Naive B cell (primary cell): Measurements from ENCODE around the gene MAEA. TPM values are rescaled to one million over a fixed set of nuclear protein-coding genes. Genes with fewer than 3 reads are reported as not detected.
A peak's percentile ranks its signal among the peaks of the same experiment; 100 is the strongest.
"Not testable (repeated sequence)": the region's sequence is repeated elsewhere in the genome, so short reads cannot be mapped to it uniquely, and the experiment has no call there.

Source experiments
- ATAC-seq, 2 donors: fragments of 150-1000 bp; cut with Tn5 transposase; 2 replicates each; pipeline ENCODE4 v1.10.0; 2021; ENCODE audit warnings: low read depth in 2 of 2, mild to moderate bottlenecking in 2 of 2, moderate library complexity in 2 of 2
- DNase-seq: peaks from one replicate; pipeline ENCODE4 v3.0.0; 2022
- H3K27ac Mint-ChIP-seq, 6 donors: one replicate each; pipeline ENCODE4 v1.8.0; 2020 to 2022; ENCODE audit warnings: mild to moderate bottlenecking in 6 of 6, mixed read lengths in 6 of 6, moderate library complexity in 5 of 6, inconsistent platforms in 2 of 6
- H3K27me3 Mint-ChIP-seq, 3 donors: one replicate each; pipeline ENCODE4 v1.8.0; 2021 to 2022; ENCODE audit warnings: mixed read lengths in 3 of 3, mild to moderate bottlenecking in 1 of 3
- H3K36me3 Mint-ChIP-seq, 2 donors: one replicate each; pipeline ENCODE4 v1.8.0; 2020 to 2022; ENCODE audit warnings: mixed read lengths in 2 of 2, inconsistent platforms in 1 of 2, mild to moderate bottlenecking in 1 of 2
- H3K4me1 Mint-ChIP-seq, 3 donors: one replicate each; pipeline ENCODE4 v1.8.0; 2020 to 2022; ENCODE audit warnings: mixed read lengths in 3 of 3, inconsistent platforms in 1 of 3, mild to moderate bottlenecking in 1 of 3, moderate library complexity in 1 of 3
- H3K4me3 Mint-ChIP-seq, 8 donors: one replicate each; pipeline ENCODE4 v1.8.0; 2020 to 2022; ENCODE audit warnings: mild to moderate bottlenecking in 8 of 8, mixed read lengths in 8 of 8, moderate library complexity in 8 of 8, inconsistent platforms in 2 of 8
- H3K9me3 Mint-ChIP-seq, 7 donors: one replicate each; pipeline ENCODE4 v1.8.0; 2020 to 2022; ENCODE audit warnings: mixed read lengths in 7 of 7, mild to moderate bottlenecking in 5 of 7, inconsistent platforms in 2 of 7, moderate library complexity in 1 of 7
- polyA plus RNA-seq, 6 donors: library from polyadenylated mRNA; unstranded; fragments of 300-500 nt; fragmentation: Illumina TruSeq; gene quantifications; one replicate each; pipeline ENCODE4 v1.2.3, GENCODE V29; 2021; ENCODE audit warnings: low read depth in 6 of 6

Gene MAEA
- polyA plus RNA-seq, 6 donors from 2014 or later: 45.7 to 72.6 (median 57.1) TPM

DNA sequence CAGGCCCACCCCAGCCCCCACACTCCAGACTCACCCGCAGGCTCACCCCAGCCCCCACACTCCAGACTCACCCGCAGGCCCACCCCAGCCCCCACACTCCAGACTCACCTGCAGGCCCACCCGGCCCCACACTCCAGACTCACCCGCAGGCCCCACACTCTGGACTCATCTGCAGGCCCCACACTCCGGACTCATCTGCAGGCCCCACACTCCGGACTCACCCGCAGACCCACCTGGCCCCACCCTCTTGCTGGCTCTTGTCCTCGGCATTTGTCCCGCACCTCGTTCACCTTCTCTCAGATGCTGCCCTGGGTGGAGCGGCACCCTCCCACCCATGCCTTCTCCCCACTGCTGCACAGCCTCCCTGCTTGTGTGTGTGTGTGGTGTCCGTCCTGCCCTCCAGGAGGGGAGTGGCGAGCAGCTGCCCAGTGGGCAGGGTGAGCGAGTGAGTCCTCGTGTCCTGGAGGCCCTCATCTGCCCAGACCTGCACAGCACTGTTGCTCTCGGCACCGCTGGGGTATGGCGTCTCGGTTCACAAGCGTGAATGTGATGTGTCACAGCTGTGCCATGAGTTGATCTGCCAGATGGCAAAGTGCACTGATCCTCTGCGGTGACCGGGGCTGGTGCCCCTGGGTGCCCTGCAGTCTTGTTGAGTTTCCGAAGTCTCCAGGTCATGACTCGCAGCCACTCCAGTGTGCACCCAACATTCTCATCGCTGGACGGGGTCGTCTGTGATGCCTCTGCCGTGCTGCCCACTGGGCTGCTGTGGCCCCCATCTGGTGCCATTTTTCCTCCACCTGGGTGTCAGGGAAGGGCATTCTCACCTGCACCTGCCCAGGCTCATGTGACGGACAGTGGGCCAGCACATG lies 27.7 kb downstream of the MAEA start:
- H3K27me3 Mint-ChIP-seq: no peaks in the 10 kb centered on the region
- DNase-seq: no peak
- H3K4me1 Mint-ChIP-seq: peaks cover 0 to 11% (median 9%) of the 10 kb centered on the region in 3 donors

DNA sequence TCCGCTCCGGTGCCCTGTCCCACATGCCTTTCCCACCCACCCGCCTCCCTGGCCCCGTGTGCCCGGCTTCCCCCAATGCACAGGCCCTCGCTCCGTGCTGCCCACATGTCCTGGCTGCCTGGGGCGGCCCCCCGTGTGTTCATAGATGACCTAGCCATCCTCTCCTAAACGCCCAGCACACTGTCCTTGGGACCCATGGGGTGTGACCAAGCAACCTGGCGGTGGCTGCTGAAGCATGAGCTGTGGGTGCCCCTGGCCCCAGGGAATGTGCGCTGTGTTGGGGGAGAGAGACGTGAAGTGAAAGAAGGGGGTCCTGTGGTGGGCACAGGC lies 28.3 kb downstream of the MAEA start:
- Mint-ChIP-seq H3K9me3 (peaks cover 0 to 2% (median 0%) of the 10 kb centered on the region in 7 donors), H3K27ac (peak overlapping the region in 3 of 6 donors; percentile 11 to 93 (median 84)), H3K4me3 (no peak overlapping the region), H3K27me3 (no peaks in the 10 kb centered on the region), H3K4me1 (peaks cover 0 to 11% (median 9%) of the 10 kb centered on the region in 3 donors), H3K36me3 (peaks cover 18 to 21% of the 10 kb centered on the region in 2 donors)
- ATAC-seq (no peak), DNase-seq (no peak)

More for the DNA sequence above, 27.7 kb downstream of the MAEA start:
- Mint-ChIP-seq H3K36me3 (peaks cover 18 to 21% of the 10 kb centered on the region in 2 donors), H3K4me3 (no peak overlapping the region), H3K27ac (no peak overlapping the region), H3K9me3 (peaks cover 0 to 2% (median 0%) of the 10 kb centered on the region in 7 donors)
- no peak for ATAC-seq

DNA sequence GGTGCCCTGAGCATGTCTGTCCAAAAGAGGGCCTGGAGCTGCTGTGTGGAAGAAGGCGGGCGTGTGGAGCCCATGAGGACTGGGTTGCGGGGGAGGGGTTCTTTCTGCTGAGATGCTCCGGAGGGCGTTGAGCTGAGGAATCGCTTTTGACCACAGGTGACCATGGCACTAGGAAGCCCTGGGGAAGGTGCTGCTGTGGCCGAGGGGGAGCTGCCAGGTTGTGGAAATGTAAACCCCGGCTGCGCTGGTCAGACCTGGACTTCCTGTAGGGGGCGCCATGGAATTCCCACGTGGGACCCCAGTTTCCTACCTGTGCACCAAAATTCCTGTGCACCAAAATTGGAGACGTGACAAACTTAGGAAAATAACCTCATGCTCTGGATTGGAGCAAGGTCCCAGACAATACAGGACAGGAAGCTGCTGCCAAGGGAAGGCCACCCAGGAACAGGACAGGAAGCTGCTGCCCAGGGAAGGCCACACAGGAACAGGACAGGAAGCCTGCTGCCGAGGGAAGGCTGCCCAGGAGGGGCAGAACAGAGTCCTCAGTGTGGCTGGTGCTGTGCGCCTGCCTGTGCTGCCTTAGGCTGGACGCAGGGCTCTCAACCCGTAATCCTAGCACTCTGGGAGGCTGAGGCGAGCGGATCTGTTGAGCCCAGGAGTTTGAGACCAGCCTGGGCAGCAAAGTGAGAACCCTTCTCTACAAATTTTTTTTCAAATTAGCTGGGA lies 29.0 kb downstream of the MAEA start:
- Mint-ChIP-seq H3K27ac (peak overlapping the region in 3 of 6 donors; percentile 11 to 82 (median 79)), H3K4me3 (peak overlapping the region in 1 of 8 donors; percentile 74), H3K27me3 (no peaks in the 10 kb centered on the region), H3K4me1 (peaks cover 0 to 11% (median 9%) of the 10 kb centered on the region in 3 donors), H3K9me3 (no peaks in the 10 kb centered on the region), H3K36me3 (peaks cover 18 to 21% of the 10 kb centered on the region in 2 donors)
- DNase-seq (no peak), ATAC-seq (no peak)

DNA sequence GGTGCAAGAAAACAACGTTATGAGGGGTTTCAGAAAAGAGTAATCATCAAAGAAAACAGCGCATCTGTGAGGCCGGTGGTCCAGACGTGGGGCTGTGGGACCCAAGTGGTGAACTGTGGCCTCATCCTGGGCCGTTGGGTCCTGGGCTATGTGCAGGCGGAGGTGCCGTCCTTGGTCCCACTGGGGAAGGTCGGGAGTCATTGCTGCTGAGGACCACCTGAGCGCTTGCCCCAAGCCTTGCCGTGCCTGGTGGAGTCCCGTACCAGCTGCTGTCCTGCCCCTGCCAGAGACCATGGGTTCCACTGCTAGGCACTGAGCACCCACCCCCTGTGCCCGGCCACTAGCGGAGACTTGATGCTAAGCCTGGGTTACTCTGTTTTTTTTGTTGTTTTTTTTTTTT lies 31.8 kb downstream of the MAEA start:
- DNase-seq (no peak), ATAC-seq (no peak)
- Mint-ChIP-seq H3K4me3 (no peak overlapping the region), H3K27me3 (no peaks in the 10 kb centered on the region), H3K4me1 (peaks cover 0 to 11% (median 4%) of the 10 kb centered on the region in 3 donors), H3K36me3 (peaks cover 9 to 13% of the 10 kb centered on the region in 2 donors), H3K27ac (no peak overlapping the region), H3K9me3 (no peaks in the 10 kb centered on the region)

DNA sequence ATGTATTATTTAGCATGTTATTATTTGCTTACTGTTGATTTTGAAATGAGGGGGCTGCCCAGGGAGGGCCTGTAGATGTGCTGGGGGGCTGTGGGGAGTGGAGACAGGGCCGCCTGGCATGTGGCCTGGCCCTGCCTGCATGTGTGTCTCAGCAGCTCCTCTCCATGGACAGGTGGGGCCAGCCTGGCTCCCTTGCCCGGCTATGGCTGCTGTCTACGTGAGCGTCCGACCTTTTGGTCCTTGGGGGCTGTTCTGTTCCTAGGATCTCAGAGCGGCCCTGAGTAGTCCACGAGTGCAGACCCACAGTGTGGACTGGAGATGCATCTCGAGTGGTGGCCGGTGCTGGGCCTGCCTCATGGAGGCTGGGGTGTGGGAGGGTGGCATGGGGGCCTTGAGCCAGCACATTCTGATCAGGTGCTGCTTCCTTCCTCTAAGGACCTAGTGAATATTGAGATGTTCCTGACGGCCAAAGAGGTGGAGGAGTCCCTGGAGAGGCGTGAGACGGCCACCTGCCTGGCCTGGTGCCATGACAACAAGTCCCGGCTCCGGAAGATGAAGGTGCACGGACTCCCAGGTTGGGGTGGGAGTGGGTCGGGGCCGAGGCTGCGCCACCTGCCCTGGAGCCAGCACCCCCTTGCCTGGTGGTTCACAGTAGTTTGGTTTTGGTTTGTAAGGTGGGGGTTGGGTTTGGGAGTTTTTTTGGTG lies 32.4 kb downstream of the MAEA start:
- Mint-ChIP-seq H3K27ac (no peak overlapping the region), H3K27me3 (no peaks in the 10 kb centered on the region), H3K4me3 (no peak overlapping the region), H3K4me1 (peaks cover 0 to 11% (median 4%) of the 10 kb centered on the region in 3 donors), H3K9me3 (no peaks in the 10 kb centered on the region), H3K36me3 (peaks cover 9 to 13% of the 10 kb centered on the region in 2 donors)
- DNase-seq (no peak), ATAC-seq (no peak)

DNA sequence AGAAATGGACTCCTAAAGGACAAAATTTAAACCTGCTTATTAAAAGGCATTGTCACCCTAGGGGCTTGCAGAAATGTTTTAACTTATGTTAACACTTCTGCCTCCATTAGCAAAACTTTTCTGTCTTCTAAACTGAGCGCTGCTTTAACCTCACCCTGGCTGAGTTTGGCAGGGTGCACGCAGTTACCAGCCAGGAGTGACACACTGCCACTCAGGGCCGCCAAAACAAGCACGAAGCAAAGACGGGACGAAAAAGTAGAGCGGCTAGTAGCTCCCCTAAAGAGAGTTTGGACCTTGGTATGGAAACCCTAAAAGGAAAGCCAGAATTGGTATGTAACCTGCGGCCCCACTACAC lies 33.6 kb downstream of the MAEA start:
- no peaks in the 10 kb centered on the region for H3K27me3 Mint-ChIP-seq
- ATAC-seq (no peak), DNase-seq (no peak)
- peaks cover 6 to 8% of the 10 kb centered on the region in 2 donors for H3K36me3 Mint-ChIP-seq
- H3K27ac Mint-ChIP-seq: no peak overlapping the region
- no peaks in the 10 kb centered on the region for H3K9me3 Mint-ChIP-seq
- H3K4me1 Mint-ChIP-seq: peaks cover 0 to 7% (median 4%) of the 10 kb centered on the region in 3 donors
- no peak overlapping the region for H3K4me3 Mint-ChIP-seq

- Mint-ChIP-seq H3K9me3 (no peaks in the 10 kb centered on the region), H3K27me3 (no peaks in the 10 kb centered on the region), H3K4me3 (no peak overlapping the region), H3K4me1 (peaks cover 0 to 6% (median 4%) of the 10 kb centered on the region in 3 donors), H3K27ac (no peak overlapping the region), H3K36me3 (peaks cover 4 to 6% of the 10 kb centered on the region in 2 donors)
- DNase-seq (no peak), ATAC-seq (no peak)
These were observed 34.1 kb downstream of the MAEA start for GRCh38 chr4:1323635-1324442.

GRCh38 chr4:1324443-1325175 lies 34.9 kb downstream of the MAEA start:
- not testable (repeated sequence) for H3K36me3 Mint-ChIP-seq, DNase-seq, H3K4me1 Mint-ChIP-seq, ATAC-seq, H3K9me3 Mint-ChIP-seq, H3K4me3 Mint-ChIP-seq, H3K27ac Mint-ChIP-seq, H3K27me3 Mint-ChIP-seq

- H3K27ac Mint-ChIP-seq: no peak overlapping the region
- ATAC-seq (no peak), DNase-seq (no peak)
- H3K4me3 Mint-ChIP-seq: no peak overlapping the region
- H3K27me3 Mint-ChIP-seq: no peaks in the 10 kb centered on the region
- H3K36me3 Mint-ChIP-seq: peaks cover 4 to 6% of the 10 kb centered on the region in 2 donors
- H3K4me1 Mint-ChIP-seq: peaks cover 0 to 6% (median 4%) of the 10 kb centered on the region in 3 donors
- no peaks in the 10 kb centered on the region for H3K9me3 Mint-ChIP-seq
These were observed 35.4 kb downstream of the MAEA start for GRCh38 chr4:1325176-1325480.

- H3K4me1 Mint-ChIP-seq: peaks cover 4 to 8% (median 6%) of the 10 kb centered on the region in 3 donors
- no peak for DNase-seq
- H3K27ac Mint-ChIP-seq: peak overlapping the region in 1 of 6 donors; percentile 58
- no peaks in the 10 kb centered on the region for H3K27me3 Mint-ChIP-seq
- ATAC-seq: no peak
- H3K4me3 Mint-ChIP-seq: no peak overlapping the region
- no peaks in the 10 kb centered on the region for H3K9me3 Mint-ChIP-seq
- H3K36me3 Mint-ChIP-seq: peaks cover 4 to 6% of the 10 kb centered on the region in 2 donors
These were observed 36.3 kb downstream of the MAEA start for GRCh38 chr4:1325681-1326635.

- Mint-ChIP-seq H3K36me3 (no peaks in the 10 kb centered on the region), H3K9me3 (no peaks in the 10 kb centered on the region), H3K27ac (no peak overlapping the region), H3K4me3 (no peak overlapping the region), H3K27me3 (no peaks in the 10 kb centered on the region), H3K4me1 (peaks cover 0 to 11% (median 7%) of the 10 kb centered on the region in 3 donors)
- ATAC-seq (no peak), DNase-seq (no peak)
These were observed 37.2 kb downstream of the MAEA start for GRCh38 chr4:1326751-1327525.
